ENCODE results near the gene PTPRCAP. TPM values are rescaled to one million over a fixed set of nuclear protein-coding genes. Genes with fewer than 3 reads are reported as not detected.

Gene PTPRCAP
- total and polyA plus RNA-seq, 5 donors, result 1.2 to 3.4 (median 1.6) TPM

GRCh38 chr11:67465189-67465510 is 27.7 kb upstream of the PTPRCAP start:
- intact Hi-C loops (cut with DNase I), result loop anchor here in 2 of 4 donors (5.0 to 10.0 kb wide), 2 partner anchors 50 to 63 kb away; partner anchors contain the start of genes CARNS1 (in 1 of the 2), PPP1CA (in 1 of the 2) and TBC1D10C (in 1 of the 2)
- peaks cover 3% of the 10 kb centered on the region for H3K4me1 ChIP-seq (ENCODE audit: control insufficient read depth, insufficient read depth, low read length)
- no peaks in the 10 kb centered on the region for H3K9me3 ChIP-seq (ENCODE audit: control insufficient read depth, low read length)
- DNase-seq (peak in 1 of 3 donors; percentile 7), ATAC-seq (no peak)
- peak overlapping the region; percentile 87 for H3K27ac ChIP-seq (ENCODE audit: low read length)
- peak overlapping the region; percentile 42 for H3K4me3 ChIP-seq (ENCODE audit: low read length)
- no peaks in the 10 kb centered on the region for H3K27me3 ChIP-seq (ENCODE audit: control insufficient read depth, insufficient read depth)
- 59% methylated on average over 3 of the region's 3 CpGs for WGBS

- WGBS, result 18% methylated on average over 56 of the region's 56 CpGs
- intact Hi-C loops (cut with DNase I), result loop anchor here in 2 of 4 donors (5.0 to 10.0 kb wide), 2 partner anchors 50 to 62 kb away; partner anchors contain the start of genes CARNS1 (in 1 of the 2), PPP1CA (in 1 of the 2) and TBC1D10C (in 1 of the 2)
- peak overlapping the region; percentile 42 for H3K4me3 ChIP-seq (ENCODE audit: low read length)
- DNase-seq (peak; percentile 84 to 94 (median 94)), ATAC-seq (peak; percentile 73 to 78)
- H3K27me3 ChIP-seq (ENCODE audit: control insufficient read depth, insufficient read depth), result no peaks in the 10 kb centered on the region
- peaks cover 3% of the 10 kb centered on the region for H3K4me1 ChIP-seq (ENCODE audit: control insufficient read depth, insufficient read depth, low read length)
- peak overlapping the region; percentile 87 for H3K27ac ChIP-seq (ENCODE audit: low read length)
- H3K9me3 ChIP-seq (ENCODE audit: control insufficient read depth, low read length), result no peaks in the 10 kb centered on the region
These were observed 27.1 kb upstream of the PTPRCAP start for GRCh38 chr11:67464411-67465188.

DNA sequence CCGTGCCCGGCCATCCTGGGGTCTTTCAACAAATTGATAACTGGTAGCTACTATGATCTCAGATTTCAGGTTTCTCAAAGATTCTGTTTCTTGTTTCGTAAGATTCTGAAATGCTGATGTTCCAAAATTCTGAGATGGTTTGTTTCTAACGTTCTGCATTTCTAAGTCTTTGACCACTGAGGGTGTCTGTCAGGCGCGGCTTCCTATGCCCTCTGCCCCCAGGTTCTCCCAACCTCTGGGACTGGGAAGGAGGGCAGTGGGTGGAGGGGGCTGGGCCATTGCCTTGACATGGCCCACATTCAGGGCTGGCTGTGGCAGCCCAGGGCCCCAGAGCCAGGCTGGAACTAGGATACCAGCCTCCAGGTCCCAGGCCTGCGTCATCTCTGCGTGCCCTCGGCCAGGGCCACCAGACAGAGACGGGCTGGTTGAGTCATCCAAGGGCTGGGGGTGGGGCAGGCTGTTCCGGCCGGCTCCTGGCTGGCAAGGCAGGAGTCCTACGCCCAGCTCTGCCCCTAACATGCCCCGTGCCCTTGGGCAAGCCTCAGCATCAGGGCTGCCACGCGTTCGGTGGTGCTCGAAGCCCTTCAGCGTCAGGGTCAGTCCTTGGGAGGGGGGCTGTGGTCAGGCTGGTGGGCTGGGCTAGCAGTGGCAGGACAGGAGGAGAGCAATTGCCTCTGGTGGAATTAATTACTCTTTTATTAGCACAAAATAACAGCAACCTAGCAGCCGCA is 26.4 kb upstream of the PTPRCAP start:
- H3K27ac ChIP-seq (ENCODE audit: low read length), result peak overlapping the region; percentile 86
- WGBS, result 76% methylated on average over 20 of the region's 20 CpGs
- peaks cover 3% of the 10 kb centered on the region for H3K4me1 ChIP-seq (ENCODE audit: control insufficient read depth, insufficient read depth, low read length)
- intact Hi-C loops (cut with DNase I), result loop anchor here in 1 of 4 donors (10.0 kb wide), 1 partner anchor 49 kb away; the partner anchor contains the start of gene CARNS1
- H3K9me3 ChIP-seq (ENCODE audit: control insufficient read depth, low read length), result no peaks in the 10 kb centered on the region
- ATAC-seq (peak; percentile 38 to 51), DNase-seq (peak; percentile 60 to 85 (median 83))
- no peaks in the 10 kb centered on the region for H3K27me3 ChIP-seq (ENCODE audit: control insufficient read depth, insufficient read depth)
- H3K4me3 ChIP-seq (ENCODE audit: low read length), result peak overlapping the region; percentile 42

GRCh38 chr11:67463186-67463585 is 25.7 kb upstream of the PTPRCAP start:
- 91% methylated on average over 10 of the region's 10 CpGs for WGBS

DNA sequence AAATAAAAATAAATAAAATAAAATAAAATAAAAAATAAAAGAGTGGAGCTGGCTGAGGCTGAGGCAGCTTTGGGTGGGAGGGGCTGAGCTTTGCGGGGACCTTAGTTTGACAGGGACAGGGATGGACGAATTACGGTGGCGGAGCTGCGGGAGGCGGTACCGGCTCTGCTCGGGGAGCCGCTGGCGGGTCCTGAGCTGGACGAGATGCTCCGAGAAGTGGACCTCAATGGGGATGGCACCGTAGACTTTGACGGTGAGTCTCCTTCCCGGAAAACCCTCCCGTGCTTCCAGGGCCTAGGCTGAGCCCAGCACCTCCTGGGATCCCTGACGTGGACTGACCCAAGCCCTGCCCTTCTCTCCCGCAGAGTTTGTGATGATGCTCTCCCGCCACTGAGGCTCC is 20.8 kb upstream of the PTPRCAP start:
- Histone ChIP-seq H3K27me3 (ENCODE audit: control insufficient read depth, insufficient read depth) (no peaks in the 10 kb centered on the region), H3K27ac (ENCODE audit: low read length) (no peak overlapping the region), H3K9me3 (ENCODE audit: control insufficient read depth, low read length) (no peaks in the 10 kb centered on the region), H3K4me1 (ENCODE audit: control insufficient read depth, insufficient read depth, low read length) (no peaks in the 10 kb centered on the region), H3K4me3 (ENCODE audit: low read length) (no peak overlapping the region)
- 87% methylated on average over 19 of the region's 19 CpGs for WGBS
- DNase-seq (peak; percentile 6 to 37 (median 22)), ATAC-seq (no peak)
- intact Hi-C loops (cut with DNase I), result no loop called here

More at GRCh38 chr11:67463186-67463585, 25.7 kb upstream of the PTPRCAP start:
- H3K4me1 ChIP-seq (ENCODE audit: control insufficient read depth, insufficient read depth, low read length), result peaks cover 3% of the 10 kb centered on the region
- H3K27ac ChIP-seq (ENCODE audit: low read length), result no peak overlapping the region
- no peaks in the 10 kb centered on the region for H3K9me3 ChIP-seq (ENCODE audit: control insufficient read depth, low read length)
- intact Hi-C loops (cut with DNase I), result loop anchor here in 1 of 4 donors (10.0 kb wide), 1 partner anchor 48 kb away; the partner anchor contains the start of gene CARNS1
- ATAC-seq, result no peak
- DNase-seq, result peak in 2 of 3 donors; percentile 20 to 26
- no peaks in the 10 kb centered on the region for H3K27me3 ChIP-seq (ENCODE audit: control insufficient read depth, insufficient read depth)
- H3K4me3 ChIP-seq (ENCODE audit: low read length), result no peak overlapping the region

- no peak overlapping the region for H3K4me3 ChIP-seq (ENCODE audit: low read length)
- ATAC-seq, result no peak
- 93% methylated on average over 12 of the region's 12 CpGs for WGBS
- no peak overlapping the region for H3K27ac ChIP-seq (ENCODE audit: low read length)
- no peaks in the 10 kb centered on the region for H3K9me3 ChIP-seq (ENCODE audit: control insufficient read depth, low read length)
- peak; percentile 7 to 44 (median 41) for DNase-seq
- H3K4me1 ChIP-seq (ENCODE audit: control insufficient read depth, insufficient read depth, low read length), result no peaks in the 10 kb centered on the region
- H3K27me3 ChIP-seq (ENCODE audit: control insufficient read depth, insufficient read depth), result no peaks in the 10 kb centered on the region
- intact Hi-C loops (cut with DNase I), result no loop called here
These were observed 20.0 kb upstream of the PTPRCAP start for GRCh38 chr11:67457453-67457852.

DNA sequence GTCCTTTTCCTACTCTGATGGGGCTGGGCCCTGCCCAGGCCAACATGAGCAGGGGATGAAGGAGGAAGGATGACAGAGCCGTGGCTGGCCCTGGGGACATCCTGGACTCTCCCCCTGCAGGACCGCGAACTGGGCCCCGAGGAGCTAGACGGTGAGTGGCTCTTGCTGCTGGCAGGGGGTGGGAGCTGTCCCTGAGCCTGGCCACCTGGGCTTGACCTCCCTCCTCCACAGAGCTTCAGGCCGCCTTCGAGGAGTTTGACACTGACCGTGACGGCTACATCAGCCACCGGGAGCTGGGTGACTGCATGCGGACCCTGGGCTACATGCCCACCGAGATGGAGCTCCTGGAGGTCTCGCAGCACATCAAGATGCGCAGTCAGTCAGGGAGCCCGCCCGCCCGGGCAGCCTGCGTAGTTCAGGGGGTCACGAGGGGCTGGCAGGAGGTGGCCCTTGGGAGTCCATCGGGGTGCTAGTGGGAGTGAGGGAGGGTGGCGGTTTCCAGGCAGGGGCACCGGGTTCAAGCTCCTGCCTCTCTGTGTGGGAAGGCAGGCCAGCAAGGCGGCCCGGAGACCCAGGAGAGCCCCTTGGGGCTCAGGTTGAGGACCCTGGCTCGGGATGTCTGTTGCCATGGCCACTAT is 18.7 kb upstream of the PTPRCAP start:
- Histone ChIP-seq H3K4me1 (ENCODE audit: control insufficient read depth, insufficient read depth, low read length) (no peaks in the 10 kb centered on the region), H3K27ac (ENCODE audit: low read length) (no peak overlapping the region), H3K9me3 (ENCODE audit: control insufficient read depth, low read length) (no peaks in the 10 kb centered on the region), H3K4me3 (ENCODE audit: low read length) (no peak overlapping the region), H3K27me3 (ENCODE audit: control insufficient read depth, insufficient read depth) (no peaks in the 10 kb centered on the region)
- intact Hi-C loops (cut with DNase I), result no loop called here
- ATAC-seq (no peak), DNase-seq (peak; percentile 9 to 56 (median 47))
- 75% methylated on average over 25 of the region's 25 CpGs for WGBS

DNA sequence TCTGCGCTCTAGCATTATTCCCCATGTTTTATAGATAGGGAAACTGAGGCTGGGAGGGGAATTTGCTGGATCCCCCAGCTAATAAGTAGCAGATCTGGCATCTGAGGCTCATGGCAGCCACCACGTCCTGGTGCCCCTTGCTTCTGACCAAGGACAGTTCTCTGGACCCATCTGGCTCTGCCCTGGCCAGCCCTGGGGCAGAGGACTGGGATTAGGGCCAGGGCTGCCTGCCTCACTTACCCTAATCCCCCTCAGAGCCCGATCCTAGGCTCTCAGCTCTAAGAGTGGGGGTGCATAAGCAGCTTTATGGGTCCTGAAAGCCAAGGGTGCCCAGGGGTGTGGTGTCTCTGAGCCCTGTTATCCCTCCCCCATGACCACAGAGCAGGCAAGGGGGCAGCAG is 17.6 kb upstream of the PTPRCAP start, which contains the start of gene CABP4:
Gene CABP4, plus strand, starts transcription at position 301 of the 400 bp plus-strand sequence. Its CDS starts 70 bp downstream, at position 371.
- no peak for ATAC-seq
- 89% methylated on average over 3 of the region's 3 CpGs for WGBS
- DNase-seq, result no peak

GRCh38 chr11:67453816-67454732 is 16.6 kb upstream of the PTPRCAP start:
- Histone ChIP-seq H3K4me1 (ENCODE audit: control insufficient read depth, insufficient read depth, low read length) (no peaks in the 10 kb centered on the region), H3K27ac (ENCODE audit: low read length) (no peak overlapping the region), H3K4me3 (ENCODE audit: low read length) (no peak overlapping the region), H3K27me3 (ENCODE audit: control insufficient read depth, insufficient read depth) (no peaks in the 10 kb centered on the region), H3K9me3 (ENCODE audit: control insufficient read depth, low read length) (no peaks in the 10 kb centered on the region)
- DNase-seq (peak in 2 of 3 donors; percentile 44), ATAC-seq (no peak)
- intact Hi-C loops (cut with DNase I), result no loop called here
- WGBS, result 91% methylated on average over 21 of the region's 21 CpGs

More for the DNA sequence above, 17.6 kb upstream of the PTPRCAP start, which contains the start of gene CABP4:
- Histone ChIP-seq H3K27ac (ENCODE audit: low read length) (no peak within 1 kb of the TSS), H3K27me3 (ENCODE audit: control insufficient read depth, insufficient read depth) (no peaks in the 10 kb centered on the region), H3K4me3 (ENCODE audit: low read length) (no peak within 1 kb of the TSS), H3K9me3 (ENCODE audit: control insufficient read depth, low read length) (no peaks in the 10 kb centered on the region), H3K4me1 (ENCODE audit: control insufficient read depth, insufficient read depth, low read length) (no peaks in the 10 kb centered on the region)
- intact Hi-C loops (cut with DNase I), result no loop called here
